CD4-positive, alpha-beta T cell treated with Interleukin-2 at 100 ng/mL for 4 hours (primary cell): Measurements from ENCODE around the gene GASK1B.

Experiments used
- DNase-seq: peaks from one replicate; pipeline ENCODE4 v3.0.0-alpha.2; 2020; ENCODE audit warnings: low spot score

GASK1B gene

GRCh38 chr4:158186815-158187214 is 14.0 kb upstream of the GASK1B start:
- no peak for DNase-seq

GRCh38 chr4:158182736-158183135 is 9.9 kb upstream of the GASK1B start:
- no peak for DNase-seq

- DNase-seq: no peak
Measured at GRCh38 chr4:158181906-158182305, 9.1 kb upstream of the GASK1B start.

- no peak for DNase-seq
Measured at GRCh38 chr4:158179465-158179864, 6.6 kb upstream of the GASK1B start.

- DNase-seq: no peak
Measured at GRCh38 chr4:158176776-158177175, 4.0 kb upstream of the GASK1B start.

GRCh38 chr4:158176108-158176507 is 3.3 kb upstream of the GASK1B start:
- no peak for DNase-seq

- no peak for DNase-seq
Measured at GRCh38 chr4:158170691-158171561, 1.9 kb downstream of the GASK1B start.

- no peak for DNase-seq
Measured at GRCh38 chr4:158169931-158170690, 2.7 kb downstream of the GASK1B start.

GRCh38 chr4:158169506-158169905 is 3.3 kb downstream of the GASK1B start:
- DNase-seq: no peak

- no peak for DNase-seq
Measured at GRCh38 chr4:158168606-158169005, 4.2 kb downstream of the GASK1B start.

GRCh38 chr4:158166701-158167100 is 6.1 kb downstream of the GASK1B start:
- no peak for DNase-seq

GRCh38 chr4:158164768-158165213 is 8.0 kb downstream of the GASK1B start:
- DNase-seq: no peak

- no peak for DNase-seq
Measured at GRCh38 chr4:158163941-158164767, 8.7 kb downstream of the GASK1B start.

- no peak for DNase-seq
Measured at GRCh38 chr4:158162631-158163030, 10.2 kb downstream of the GASK1B start.

GRCh38 chr4:158161551-158162354 is 11.1 kb downstream of the GASK1B start:
- no peak for DNase-seq

GRCh38 chr4:158159718-158160094 is 13.1 kb downstream of the GASK1B start:
- DNase-seq: no peak

- no peak for DNase-seq
Measured at GRCh38 chr4:158159054-158159717, 13.6 kb downstream of the GASK1B start.

GRCh38 chr4:158157412-158157811 is 15.4 kb downstream of the GASK1B start:
- no peak for DNase-seq

- no peak for DNase-seq
Measured at GRCh38 chr4:158155656-158156356, 17.0 kb downstream of the GASK1B start.

- no peak for DNase-seq
Measured at GRCh38 chr4:158147151-158147550, 25.7 kb downstream of the GASK1B start.
